ENCODE results near the gene MPPED1. TPM values are rescaled to one million over a fixed set of nuclear protein-coding genes. Genes with fewer than 3 reads are reported as not detected.

The MPPED1 gene
- total and polyA plus RNA-seq, 2 of the 13 experiments (the other 11 are each of a cell fraction or from before 2014, with no cell fraction given) = 0.77 TPM; not detected in 1

DNA sequence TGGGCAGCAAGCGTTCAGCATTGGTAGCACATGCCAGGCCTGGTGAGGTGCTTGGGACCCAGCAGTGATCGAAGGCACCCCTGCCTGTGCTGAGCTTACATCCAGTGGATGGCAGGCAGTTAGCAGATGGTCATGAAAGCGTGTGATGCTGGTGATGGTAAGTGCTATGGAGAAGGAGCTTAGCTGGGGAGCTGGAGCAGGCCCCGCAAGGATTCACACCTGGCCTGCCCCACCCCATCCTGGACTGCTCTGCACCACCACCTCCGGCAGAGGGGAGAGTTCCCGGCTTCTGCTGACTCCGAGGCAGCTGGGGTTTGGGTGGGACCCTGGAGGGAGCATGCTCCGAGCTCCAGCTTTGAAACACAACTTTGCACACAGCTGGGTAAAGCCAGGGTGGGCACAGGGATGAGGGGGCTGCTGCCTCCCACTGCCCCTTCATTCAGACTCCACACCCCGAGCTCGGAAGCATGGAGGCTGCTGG, 16.2 kb downstream of the MPPED1 start (continued):
- TF ChIP-seq, protein P1, sequence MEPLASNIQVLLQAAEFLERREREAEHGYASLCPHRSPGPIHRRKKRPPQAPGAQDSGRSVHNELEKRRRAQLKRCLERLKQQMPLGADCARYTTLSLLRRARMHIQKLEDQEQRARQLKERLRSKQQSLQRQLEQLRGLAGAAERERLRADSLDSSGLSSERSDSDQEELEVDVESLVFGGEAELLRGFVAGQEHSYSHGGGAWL (CRISPR knock-in tag; IDR thresholded peaks at IDR 0.05) = no peak
- no peak for TF ChIP-seq TP53 (CRISPR knock-in tag; conservative IDR thresholded peaks at IDR 0.05)

GRCh38 chr22:43428521-43428920, 16.7 kb downstream of the MPPED1 start:
- Histone ChIP-seq H3K9ac (ENCODE audit: insufficient read depth, low read depth, low read length) (no peak overlapping the region), H2AFZ (ENCODE audit: low read length) (no peak overlapping the region), H3K79me2 (ENCODE audit: insufficient read depth, low read length) (no peaks in the 10 kb centered on the region), H3K9me3 (ENCODE audit: low read length) (no peaks in the 10 kb centered on the region), H3K27ac (ENCODE audit: extremely low read length, insufficient read depth, low read length) (no peak overlapping the region), H3K36me3 (replicated peaks in 1 of 2; ENCODE audit: control insufficient read depth in 1 of 2, insufficient read depth in 2 of 2, low read length in 2 of 2) (no peaks in the 10 kb centered on the region), H3K4me1 (ENCODE audit: insufficient read depth, low read length) (no peaks in the 10 kb centered on the region), H3K27me3 (ENCODE audit: control insufficient read depth in 1 of 2, insufficient read depth in 2 of 2, low read length in 2 of 2) (peaks cover 3 to 47% of the 10 kb centered on the region in 2 experiments; a peak in 4 of 5 replicates), H3K4me2 (ENCODE audit: low read depth, low read length) (no peak overlapping the region), H4K20me1 (ENCODE audit: insufficient read depth, low read length) (no peaks in the 10 kb centered on the region), H3K4me3 (replicated peaks in 1 of 3; ENCODE audit: insufficient read depth in 1 of 3, low read depth in 2 of 3, low read length in 3 of 3) (no peak overlapping the region)
- intact Hi-C loops (cut with micrococcal nuclease; ENCODE audit: unreplicated experiment) (no loop called here), in situ Hi-C loops (cut with HindIII; ENCODE audit: extremely low pct_ligation_motif_present, low pct_unique_long_range_greater_than_20kb) (no loop called here)
- DNase-seq (ENCODE audit: low spot score) (no peak), ATAC-seq (no peak), FAIRE-seq (no peak)
- WGBS (ENCODE audit: low lambda C conversion rate) = 28% methylated on average over 6 of the region's 9 CpGs
- CTCF ChIA-PET (ENCODE audit: low intra/inter-chr PET ratio, low total read pairs) = no interaction called here
- BruUV-seq (replicated peaks) = no TSS peak
- POLR2A ChIA-PET = no interaction called here
- TF ChIP-seq NFIB (CRISPR knock-in tag; IDR thresholded peaks at IDR 0.05; ENCODE audit: borderline replicate concordance) (no peak), ZBTB4 (CRISPR knock-in tag; IDR thresholded peaks at IDR 0.05; ENCODE audit: borderline replicate concordance) (no peak), ARID3A (IDR thresholded peaks at IDR 0.05; ENCODE audit: low read depth, low read length) (no peak), PHF20 (CRISPR knock-in tag; IDR thresholded peaks at IDR 0.05) (no peak), ARID2 (CRISPR knock-in tag; IDR thresholded peaks at IDR 0.05; ENCODE audit: borderline replicate concordance) (no peak), ZNF235 (CRISPR knock-in tag; IDR thresholded peaks at IDR 0.05; ENCODE audit: borderline replicate concordance) (no peak), RNF2 (conservative IDR thresholded peaks at IDR 0.05; ENCODE audit: low read depth) (no peak)
- TF ChIP-seq, protein P2, sequence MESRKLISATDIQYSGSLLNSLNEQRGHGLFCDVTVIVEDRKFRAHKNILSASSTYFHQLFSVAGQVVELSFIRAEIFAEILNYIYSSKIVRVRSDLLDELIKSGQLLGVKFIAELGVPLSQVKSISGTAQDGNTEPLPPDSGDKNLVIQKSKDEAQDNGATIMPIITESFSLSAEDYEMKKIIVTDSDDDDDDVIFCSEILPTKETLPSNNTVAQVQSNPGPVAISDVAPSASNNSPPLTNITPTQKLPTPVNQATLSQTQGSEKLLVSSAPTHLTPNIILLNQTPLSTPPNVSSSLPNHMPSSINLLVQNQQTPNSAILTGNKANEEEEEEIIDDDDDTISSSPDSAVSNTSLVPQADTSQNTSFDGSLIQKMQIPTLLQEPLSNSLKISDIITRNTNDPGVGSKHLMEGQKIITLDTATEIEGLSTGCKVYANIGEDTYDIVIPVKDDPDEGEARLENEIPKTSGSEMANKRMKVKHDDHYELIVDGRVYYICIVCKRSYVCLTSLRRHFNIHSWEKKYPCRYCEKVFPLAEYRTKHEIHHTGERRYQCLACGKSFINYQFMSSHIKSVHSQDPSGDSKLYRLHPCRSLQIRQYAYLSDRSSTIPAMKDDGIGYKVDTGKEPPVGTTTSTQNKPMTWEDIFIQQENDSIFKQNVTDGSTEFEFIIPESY (CRISPR knock-in tag; IDR thresholded peaks at IDR 0.05) = no peak
- TF ChIP-seq, protein P3, sequence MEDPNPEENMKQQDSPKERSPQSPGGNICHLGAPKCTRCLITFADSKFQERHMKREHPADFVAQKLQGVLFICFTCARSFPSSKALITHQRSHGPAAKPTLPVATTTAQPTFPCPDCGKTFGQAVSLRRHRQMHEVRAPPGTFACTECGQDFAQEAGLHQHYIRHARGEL (CRISPR knock-in tag; IDR thresholded peaks at IDR 0.05) = no peak
- TF ChIP-seq, protein P4, sequence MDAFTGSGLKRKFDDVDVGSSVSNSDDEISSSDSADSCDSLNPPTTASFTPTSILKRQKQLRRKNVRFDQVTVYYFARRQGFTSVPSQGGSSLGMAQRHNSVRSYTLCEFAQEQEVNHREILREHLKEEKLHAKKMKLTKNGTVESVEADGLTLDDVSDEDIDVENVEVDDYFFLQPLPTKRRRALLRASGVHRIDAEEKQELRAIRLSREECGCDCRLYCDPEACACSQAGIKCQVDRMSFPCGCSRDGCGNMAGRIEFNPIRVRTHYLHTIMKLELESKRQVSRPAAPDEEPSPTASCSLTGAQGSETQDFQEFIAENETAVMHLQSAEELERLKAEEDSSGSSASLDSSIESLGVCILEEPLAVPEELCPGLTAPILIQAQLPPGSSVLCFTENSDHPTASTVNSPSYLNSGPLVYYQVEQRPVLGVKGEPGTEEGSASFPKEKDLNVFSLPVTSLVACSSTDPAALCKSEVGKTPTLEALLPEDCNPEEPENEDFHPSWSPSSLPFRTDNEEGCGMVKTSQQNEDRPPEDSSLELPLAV (CRISPR knock-in tag; conservative IDR thresholded peaks at IDR 0.05; ENCODE audit: low read depth) = no peak
